Fibroblast of lung (primary cell): ENCODE measurements around the gene TMEM135. TPM values are rescaled to one million over a fixed set of nuclear protein-coding genes. Genes with fewer than 3 reads are reported as not detected.

Experiments used
- DNase-seq, 2 donors: peaks; one replicate each; pipeline versions ENCODE4 v3.0.0 to v3.0.0-alpha.2; 2010; ENCODE audit warnings: low read depth in 2 of 2
- H2AFZ ChIP-seq: 2 replicates; pipeline ENCODE4 v1.5.1; 2012; ENCODE audit warnings: low read length, control low read depth, inconsistent platforms
- H3K27ac ChIP-seq: 2 replicates; pipeline ENCODE4 v1.5.1; 2011; ENCODE audit warnings: low read length, control low read depth; ENCODE audit not compliant: insufficient read depth
- H3K27me3 ChIP-seq: 2 replicates; pipeline ENCODE4 v1.5.1; 2011; ENCODE audit warnings: mild to moderate bottlenecking, low read length; ENCODE audit not compliant: control insufficient read depth, insufficient read depth
- H3K36me3 ChIP-seq: 2 replicates; pipeline ENCODE4 v1.5.1; 2011; ENCODE audit warnings: low read length; ENCODE audit not compliant: control insufficient read depth, insufficient read depth
- H3K4me1 ChIP-seq: 2 replicates; pipeline ENCODE4 v1.5.1; 2011; ENCODE audit warnings: low read length; ENCODE audit not compliant: control insufficient read depth, insufficient read depth; ENCODE audit errors: extremely low read depth
- H3K4me2 ChIP-seq: 2 replicates; pipeline ENCODE4 v1.5.1; 2011; ENCODE audit warnings: low read length, control low read depth; ENCODE audit not compliant: insufficient read depth; ENCODE audit errors: extremely low read depth
- H3K4me3 ChIP-seq, 4 experiments: fragments of 200-600 bp in 1 of 4; sonication (generic) in 1 of 4; replicated peaks in 1 of 4; 2 replicates each; pipeline ENCODE4 v1.5.1; 2011 to 2016; ENCODE audit warnings: low read length in 4 of 4, low read depth in 3 of 4, mild to moderate bottlenecking in 3 of 4, control low read depth in 2 of 4, inconsistent platforms in 1 of 4, mixed read lengths in 1 of 4; ENCODE audit not compliant: insufficient read depth in 1 of 4; ENCODE audit errors: control extremely low read depth in 1 of 4
- H3K79me2 ChIP-seq: 2 replicates; pipeline ENCODE4 v1.5.1; 2012; ENCODE audit warnings: mild to moderate bottlenecking, low read length, inconsistent platforms; ENCODE audit not compliant: control insufficient read depth, insufficient read depth
- H3K9ac ChIP-seq: 2 replicates; pipeline ENCODE4 v1.5.1; 2011; ENCODE audit warnings: mild to moderate bottlenecking, low read length, control low read depth; ENCODE audit not compliant: insufficient read depth
- H3K9me3 ChIP-seq: 2 replicates; pipeline ENCODE4 v1.5.1; 2012; ENCODE audit warnings: low read depth, low read length; ENCODE audit not compliant: control insufficient read depth, insufficient read depth
- H4K20me1 ChIP-seq: 2 replicates; pipeline ENCODE4 v1.5.1; 2011; ENCODE audit warnings: low read length; ENCODE audit not compliant: control insufficient read depth, insufficient read depth; ENCODE audit errors: extremely low read depth
- CTCF ChIP-seq, 2 donors: IDR thresholded peaks in 1 of 2; conservative IDR thresholded peaks in 1 of 2; 1 replicate in 1 of 2; 2 replicates in 1 of 2; pipeline ENCODE4 v1.5.1; 2011 to 2012; ENCODE audit warnings: low read length in 2 of 2, control low read depth in 1 of 2, inconsistent platforms in 1 of 2, low read depth in 1 of 2, mild to moderate bottlenecking in 1 of 2
- EZH2 ChIP-seq: IDR thresholded peaks from 2 replicates; pipeline ENCODE4 v1.5.1; 2012; ENCODE audit warnings: low read length, control low read depth, mild to moderate bottlenecking; ENCODE audit errors: missing control alignments
- polyA plus RNA-seq, 2 donors: library from polyadenylated mRNA; depleted of rRNA in 1 of 2; stranded (reverse) in 1 of 2; unstranded in 1 of 2; fragments of >200 nt; gene quantifications; 2 replicates each; pipeline ENCODE4 v1.2.1, GENCODE V29; 2011 to 2012; ENCODE audit warnings: missing spikeins in 1 of 2
- total RNA-seq: library from RNA; depleted of rRNA; stranded (reverse); fragments of >200 nt; gene quantifications from 2 replicates; pipeline ENCODE4 v1.2.1, GENCODE V29; 2014

TMEM135 gene
- total and polyA plus RNA-seq, 2 donors (not counting 1 experiment from before 2014, with no cell fraction given) = 17.3 to 20.6 TPM

DNA sequence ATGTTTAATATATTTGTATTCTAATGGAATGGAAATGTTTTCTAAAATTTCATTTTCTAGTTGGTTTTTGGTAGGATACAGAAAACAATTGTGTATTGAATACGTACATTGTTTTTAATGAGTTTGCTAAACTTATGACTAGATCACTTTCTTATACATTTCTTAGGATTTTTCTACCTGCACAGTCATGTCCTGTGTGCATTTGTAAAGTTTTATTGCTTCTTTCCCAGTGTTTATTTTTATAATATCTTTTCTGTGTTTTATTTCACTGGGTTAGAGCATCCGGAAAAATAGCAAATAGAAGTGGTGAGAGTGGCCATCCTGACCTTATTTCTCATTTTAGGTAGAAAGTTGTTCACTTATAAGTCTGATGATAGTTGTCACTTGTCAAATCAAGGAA, 103.6 kb downstream of the TMEM135 start:
- no peak overlapping the region for H3K4me3 ChIP-seq
- H2AFZ ChIP-seq = no peak overlapping the region
- no peak overlapping the region for H3K4me2 ChIP-seq
- H3K9me3 ChIP-seq = no peaks in the 10 kb centered on the region
- H3K27me3 ChIP-seq = no peaks in the 10 kb centered on the region
- TF ChIP-seq CTCF (conservative IDR thresholded peaks at IDR 0.05 in 1 of 2, IDR thresholded peaks at IDR 0.05 in 1 of 2; ENCODE audit: low read depth in 1 of 2, low read length in 2 of 2) (no peak), EZH2 (no peak)
- H3K36me3 ChIP-seq = no peaks in the 10 kb centered on the region
- no peaks in the 10 kb centered on the region for H3K4me1 ChIP-seq
- H4K20me1 ChIP-seq = no peaks in the 10 kb centered on the region
- H3K79me2 ChIP-seq = no peaks in the 10 kb centered on the region
- no peak overlapping the region for H3K9ac ChIP-seq
- DNase-seq = no peak
- H3K27ac ChIP-seq = no peak overlapping the region

GRCh38 chr11:87141980-87142514, 104.3 kb downstream of the TMEM135 start:
- TF ChIP-seq CTCF (conservative IDR thresholded peaks at IDR 0.05 in 1 of 2, IDR thresholded peaks at IDR 0.05 in 1 of 2; ENCODE audit: low read depth in 1 of 2, low read length in 2 of 2) (no peak), EZH2 (no peak)
- DNase-seq = no peak
- Histone ChIP-seq H3K27ac (no peak overlapping the region), H3K4me1 (no peaks in the 10 kb centered on the region), H3K79me2 (no peaks in the 10 kb centered on the region), H3K9me3 (no peaks in the 10 kb centered on the region), H3K36me3 (no peaks in the 10 kb centered on the region), H3K27me3 (no peaks in the 10 kb centered on the region), H2AFZ (no peak overlapping the region), H3K4me3 (no peak overlapping the region), H4K20me1 (no peaks in the 10 kb centered on the region), H3K4me2 (no peak overlapping the region), H3K9ac (no peak overlapping the region)

GRCh38 chr11:87142594-87142993, 104.9 kb downstream of the TMEM135 start:
- no peak overlapping the region for H3K27ac ChIP-seq
- H3K4me1 ChIP-seq = no peaks in the 10 kb centered on the region
- no peak overlapping the region for H3K4me3 ChIP-seq
- H3K36me3 ChIP-seq = no peaks in the 10 kb centered on the region
- no peak overlapping the region for H2AFZ ChIP-seq
- H3K9me3 ChIP-seq = no peaks in the 10 kb centered on the region
- no peaks in the 10 kb centered on the region for H3K27me3 ChIP-seq
- TF ChIP-seq CTCF (conservative IDR thresholded peaks at IDR 0.05 in 1 of 2, IDR thresholded peaks at IDR 0.05 in 1 of 2; ENCODE audit: low read depth in 1 of 2, low read length in 2 of 2) (no peak), EZH2 (no peak)
- no peak for DNase-seq
- no peak overlapping the region for H3K9ac ChIP-seq
- H3K79me2 ChIP-seq = no peaks in the 10 kb centered on the region
- no peak overlapping the region for H3K4me2 ChIP-seq
- H4K20me1 ChIP-seq = no peaks in the 10 kb centered on the region
